LNCaP clone FGC (cell line): ENCODE data around the gene WDR77.

Experiments used
- DNase-seq: peaks from one replicate; pipeline ENCODE4 v3.0.0-alpha.2; 2011; ENCODE audit warnings: low read depth
- H3K4me3 ChIP-seq: 2 replicates; pipeline ENCODE4 v1.5.1; 2011; ENCODE audit warnings: mild to moderate bottlenecking, low read depth, low read length, control low read depth
- CTCF ChIP-seq: IDR thresholded peaks from 2 replicates; pipeline ENCODE4 v1.5.1; 2012; ENCODE audit warnings: mild to moderate bottlenecking; ENCODE audit not compliant: control insufficient read depth, insufficient read depth; ENCODE audit errors: extremely low read depth

WDR77 gene

GRCh38 chr1:111471012-111471411 is 22.0 kb upstream of the WDR77 start:
- DNase-seq: no peak
- no peak for TF ChIP-seq CTCF
- H3K4me3 ChIP-seq: no peak overlapping the region

DNA sequence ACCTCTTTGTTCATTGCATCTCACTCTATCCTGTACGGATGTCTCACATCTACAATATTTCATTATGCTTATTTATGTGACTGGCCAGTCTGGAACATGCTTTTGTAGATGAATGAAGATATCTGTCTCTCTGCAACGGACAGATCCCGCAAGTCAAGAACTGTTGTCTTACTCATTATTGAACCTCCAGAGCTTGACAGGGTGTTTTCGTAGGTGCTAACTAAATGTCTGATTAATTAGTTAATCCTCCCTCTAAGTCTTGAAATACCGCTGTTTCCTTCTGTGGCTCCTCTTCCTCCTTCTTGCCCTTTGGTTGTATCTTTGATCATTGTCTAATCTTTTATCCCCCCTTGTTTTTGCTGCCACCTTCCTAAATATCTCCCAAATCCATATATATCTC is 21.5 kb upstream of the WDR77 start:
- DNase-seq: no peak
- no peak overlapping the region for H3K4me3 ChIP-seq
- TF ChIP-seq CTCF: no peak

DNA sequence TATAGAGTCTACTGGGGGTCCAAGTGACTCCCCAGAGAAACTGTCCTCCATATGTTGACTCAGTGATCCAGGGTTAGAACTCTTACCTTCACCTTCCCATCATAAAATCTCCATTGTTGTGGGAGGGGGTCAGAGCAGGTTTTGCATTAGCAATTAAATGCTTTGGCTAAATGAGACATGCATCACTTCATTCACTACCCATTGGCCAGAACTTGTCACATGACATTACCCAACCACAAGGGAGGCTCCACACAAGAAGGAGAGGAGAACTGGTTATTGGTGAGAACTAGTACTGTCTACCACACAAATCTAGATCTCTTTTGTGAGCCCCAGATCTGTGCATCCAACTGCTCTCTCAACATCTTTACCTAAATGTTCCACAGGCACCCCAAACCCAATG is 20.5 kb upstream of the WDR77 start:
- TF ChIP-seq CTCF: no peak
- no peak overlapping the region for H3K4me3 ChIP-seq
- DNase-seq: no peak

DNA sequence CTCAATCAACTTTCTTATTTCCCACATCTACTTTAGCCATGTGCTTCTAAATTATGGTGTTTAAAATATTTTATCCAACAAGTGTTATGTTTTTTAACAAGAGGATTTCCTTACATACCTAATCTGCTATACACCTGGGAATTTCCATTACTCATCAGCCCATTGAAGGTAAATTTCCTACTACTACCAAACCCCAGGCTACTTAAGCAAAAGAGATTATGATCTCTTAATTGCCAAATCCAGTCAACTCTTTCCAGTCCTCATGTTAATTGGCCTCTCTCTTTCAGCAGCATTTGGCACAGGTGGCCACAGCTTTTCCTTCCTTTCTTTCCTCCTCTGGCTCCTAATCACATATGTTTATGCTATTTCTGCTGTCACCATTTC is 19.7 kb upstream of the WDR77 start:
- H3K4me3 ChIP-seq: no peak overlapping the region
- DNase-seq: no peak
- no peak for TF ChIP-seq CTCF

GRCh38 chr1:111467865-111468716 is 19.0 kb upstream of the WDR77 start:
- TF ChIP-seq CTCF: no peak
- no peak for DNase-seq
- H3K4me3 ChIP-seq: no peak overlapping the region

DNA sequence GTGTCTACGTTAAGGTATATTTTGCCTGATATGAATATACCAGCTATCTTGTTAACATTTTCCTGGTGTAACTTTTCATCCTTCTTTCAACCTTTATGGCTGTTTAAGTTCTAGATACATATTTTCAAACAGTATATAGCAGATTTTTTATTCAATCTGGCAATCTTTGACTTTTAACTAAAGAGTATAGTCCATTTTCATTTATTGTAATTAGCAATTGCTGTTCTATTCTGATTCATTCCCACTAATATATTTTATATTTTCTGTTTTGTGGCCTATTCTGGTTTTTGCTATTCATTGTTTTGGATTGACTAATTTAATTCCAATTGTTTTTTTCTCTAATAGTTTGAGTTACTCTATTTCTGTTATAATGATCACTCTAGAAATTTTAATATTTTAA is 17.4 kb upstream of the WDR77 start:
- H3K4me3 ChIP-seq: no peak overlapping the region
- DNase-seq: no peak
- TF ChIP-seq CTCF: no peak

DNA sequence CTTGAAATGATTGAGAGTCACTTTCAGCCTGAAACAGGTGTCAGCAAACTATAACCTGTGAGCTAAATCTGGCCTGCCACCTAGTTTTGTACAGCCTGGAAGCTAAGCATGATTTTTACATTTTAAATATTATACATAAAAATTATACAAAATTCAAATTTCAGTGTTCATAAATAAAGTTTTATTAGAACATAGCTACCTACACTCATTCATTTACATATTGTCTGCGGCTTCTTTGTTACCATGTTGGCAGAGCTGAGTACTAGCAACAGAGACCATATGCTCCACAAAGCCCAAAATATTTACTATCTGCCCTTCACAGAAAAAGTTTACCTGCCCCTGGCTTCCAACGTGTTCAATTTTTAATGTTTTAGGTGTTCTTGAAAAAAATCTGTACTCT is 16.7 kb upstream of the WDR77 start:
- no peak for TF ChIP-seq CTCF
- no peak for DNase-seq

More for the DNA sequence above, 16.7 kb upstream of the WDR77 start:
- no peak overlapping the region for H3K4me3 ChIP-seq
